ENCODE results near the gene TNRC18.

DNA sequence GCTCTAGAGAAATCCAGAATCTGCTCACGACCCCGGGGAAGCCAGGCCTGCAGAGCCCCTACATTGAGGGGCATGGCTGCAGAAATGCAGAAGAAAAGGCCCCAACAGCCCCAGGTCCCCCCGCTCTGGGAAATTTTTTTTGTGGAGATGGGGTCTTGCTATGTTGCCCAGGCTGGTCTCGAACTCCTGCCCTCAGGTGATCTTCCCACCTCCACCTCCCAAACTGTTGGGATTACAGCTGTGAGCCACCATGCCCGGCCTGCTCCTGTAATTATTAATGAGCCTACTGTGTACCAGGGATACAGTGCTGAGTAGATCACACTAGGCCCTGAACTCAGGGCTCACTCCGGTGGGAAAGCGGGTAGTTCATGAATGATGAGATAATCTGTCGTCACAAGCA, 29.9 kb downstream of the TNRC18 start:
- TF ChIP-seq, protein P1, sequence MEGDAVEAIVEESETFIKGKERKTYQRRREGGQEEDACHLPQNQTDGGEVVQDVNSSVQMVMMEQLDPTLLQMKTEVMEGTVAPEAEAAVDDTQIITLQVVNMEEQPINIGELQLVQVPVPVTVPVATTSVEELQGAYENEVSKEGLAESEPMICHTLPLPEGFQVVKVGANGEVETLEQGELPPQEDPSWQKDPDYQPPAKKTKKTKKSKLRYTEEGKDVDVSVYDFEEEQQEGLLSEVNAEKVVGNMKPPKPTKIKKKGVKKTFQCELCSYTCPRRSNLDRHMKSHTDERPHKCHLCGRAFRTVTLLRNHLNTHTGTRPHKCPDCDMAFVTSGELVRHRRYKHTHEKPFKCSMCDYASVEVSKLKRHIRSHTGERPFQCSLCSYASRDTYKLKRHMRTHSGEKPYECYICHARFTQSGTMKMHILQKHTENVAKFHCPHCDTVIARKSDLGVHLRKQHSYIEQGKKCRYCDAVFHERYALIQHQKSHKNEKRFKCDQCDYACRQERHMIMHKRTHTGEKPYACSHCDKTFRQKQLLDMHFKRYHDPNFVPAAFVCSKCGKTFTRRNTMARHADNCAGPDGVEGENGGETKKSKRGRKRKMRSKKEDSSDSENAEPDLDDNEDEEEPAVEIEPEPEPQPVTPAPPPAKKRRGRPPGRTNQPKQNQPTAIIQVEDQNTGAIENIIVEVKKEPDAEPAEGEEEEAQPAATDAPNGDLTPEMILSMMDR (IDR thresholded peaks at IDR 0.05), result no peak
- no peak for TF ChIP-seq POLR2A (IDR thresholded peaks at IDR 0.05)
- TF ChIP-seq EP300 (IDR thresholded peaks at IDR 0.05), result no peak
